K562 (cell line): Measurements from ENCODE around the gene HYAL3. TPM values are rescaled to one million over a fixed set of nuclear protein-coding genes. Genes with fewer than 3 reads are reported as not detected.

Experiments
- ESRRA ChIP-seq: fragments of 450-650 bp; IDR thresholded peaks from 2 replicates; pipeline ENCODE4 v1.6.1; 2014; ENCODE audit warnings: low read depth, mild to moderate bottlenecking, moderate library complexity, borderline replicate concordance
- HNRNPH1 ChIP-seq: fragments of 200-400 bp; formaldehyde crosslinking; optimal IDR thresholded peaks from 2 replicates; pipeline ENCODE3; 2017; ENCODE audit warnings: low read depth, mild to moderate bottlenecking, low read length, moderate library complexity
- MTA3 ChIP-seq: fragments of 450-650 bp; formaldehyde crosslinking; IDR thresholded peaks from 2 replicates; pipeline ENCODE4 v1.6.1; 2017; ENCODE audit warnings: mild to moderate bottlenecking, borderline replicate concordance
- NFXL1 ChIP-seq: fragments of 450-650 bp; formaldehyde crosslinking; IDR thresholded peaks from 2 replicates; pipeline ENCODE4 v1.4.0; 2021; ENCODE audit warnings: mild to moderate bottlenecking
- ZC3H4 ChIP-seq: sonication (generic); formaldehyde crosslinking; IDR thresholded peaks from 2 replicates; pipeline ENCODE4 v1.9.0; 2021; ENCODE audit warnings: missing genetic modification reagents, borderline replicate concordance
- ZNF740 ChIP-seq, 3 experiments: fragments of 200-800 bp in 1 of 3; sonication (Bioruptor generic) in 1 of 3; sonication (generic) in 1 of 3; formaldehyde crosslinking in 1 of 3; IDR thresholded peaks; 2 replicates each; pipeline versions ENCODE4 v1.6.1 to v1.8.0; 2016 to 2022; ENCODE audit warnings: mild to moderate bottlenecking in 2 of 3, missing compliant biosample characterization in 2 of 3, missing genetic modification characterization in 2 of 3, missing genetic modification reagents in 1 of 3
- ZNF77 ChIP-seq: fragments of 250-450 bp; sonication (Bioruptor Pico); IDR thresholded peaks from 2 replicates; pipeline ENCODE4 v1.5.0; 2020
- polyA plus RNA-seq, 8 experiments: library from polyadenylated mRNA; depleted of rRNA in 4 of 8; stranded (reverse) in 5 of 8; unstranded in 3 of 8; fragments of >200 nt; fragmentation: Nextera tagmentation in 2 of 8; fragmentation: Illumina TruSeq in 1 of 8; extraction: Ambion mirVana in 2 of 8; extraction: Trizol in 1 of 8; gene quantifications; 2 replicates each; pipeline versions ENCODE4 v1.2.1 to v1.2.3, GENCODE V29; 2011 to 2014; ENCODE audit warnings: inconsistent platforms in 1 of 8, missing spikeins in 1 of 8
- total RNA-seq, 7 experiments: library from RNA; depleted of rRNA in 6 of 7; stranded (reverse); fragments of >200 nt in 6 of 7; fragmentation: Illumina TruSeq in 2 of 7; extraction: Trizol in 2 of 7; gene quantifications; 2 replicates each; pipeline versions ENCODE4 v1.2.1 to v1.2.3, GENCODE V29; 2011 to 2021; ENCODE audit warnings: low replicate concordance in 1 of 7
- TF ChIP-seq, protein P1 (sequence below): fragments of 450-650 bp; IDR thresholded peaks from 2 replicates; pipeline ENCODE4 v1.6.1; 2016; ENCODE audit warnings: antibody characterized with exemption
- TF ChIP-seq, protein P2 (sequence below): fragments of 200-800 bp; sonication (Bioruptor generic); IDR thresholded peaks from 2 replicates; pipeline ENCODE4 v1.6.1; 2017; ENCODE audit warnings: missing genetic modification characterization, missing compliant biosample characterization

HYAL3 gene
- total and polyA plus RNA-seq, 9 of the 15 experiments (the other 6 are each of a cell fraction or from before 2014, with no cell fraction given) = 0.38 to 9.1 (median 6.8) TPM

DNA sequence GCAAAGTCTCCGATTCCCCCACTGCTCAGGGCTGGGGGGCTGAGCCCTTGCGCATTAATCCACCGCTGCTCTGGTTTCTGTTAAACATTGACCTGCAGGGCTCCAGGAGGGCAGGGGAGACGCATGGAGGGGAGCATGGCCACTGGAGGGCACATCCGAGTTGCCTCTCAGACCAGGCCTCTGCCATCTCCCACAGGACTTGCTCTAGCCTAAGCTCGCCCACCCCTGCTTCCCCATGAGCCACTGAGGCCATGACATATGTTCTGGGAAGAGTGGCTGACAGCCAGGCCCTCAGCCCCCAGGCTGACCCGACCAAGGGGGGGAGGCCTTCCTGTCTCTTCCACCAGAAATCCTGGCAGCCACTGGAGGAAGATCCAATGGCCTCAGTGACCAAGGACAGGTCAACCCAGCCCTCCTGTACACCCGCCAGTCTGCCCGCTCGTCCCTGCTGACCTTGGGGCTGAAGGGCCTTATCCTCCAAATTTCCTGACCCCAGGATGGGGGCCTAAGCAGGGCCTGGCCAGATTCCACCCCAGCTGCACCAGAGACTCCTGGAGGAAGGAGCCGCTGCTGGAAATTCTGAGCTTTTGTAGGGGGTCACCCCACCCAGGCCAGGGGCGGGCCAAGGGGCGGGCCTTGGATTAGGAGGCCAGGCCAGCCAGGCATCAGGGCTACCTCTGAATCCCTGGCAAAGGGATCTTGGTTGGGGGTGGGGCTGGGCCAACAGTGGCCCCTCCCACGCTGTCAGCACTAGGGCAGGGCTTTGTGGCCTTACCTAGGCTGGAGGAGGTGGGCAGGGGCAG, 4.0 kb upstream of the HYAL3 start, which contains the start of gene HYAL1 (continued):
- 0 out of 2 replicates have a peak, but pooled peaks have one; percentile 32 for TF ChIP-seq ZNF740 (CRISPR knock-in tag; IDR thresholded peaks at IDR 0.05)
- TF ChIP-seq ZNF740 (tag; IDR thresholded peaks at IDR 0.05) = no peak
- no peak for TF ChIP-seq HNRNPH1
- TF ChIP-seq ESRRA = peak; percentile 85
- TF ChIP-seq ZC3H4 (CRISPR knock-in tag) = no peak
- no peak for TF ChIP-seq ZNF77 (CRISPR knock-in tag)
- TF ChIP-seq MTA3 = peak; percentile 30; the same call in 1 of the 2 replicates
- TF ChIP-seq, protein P1, sequence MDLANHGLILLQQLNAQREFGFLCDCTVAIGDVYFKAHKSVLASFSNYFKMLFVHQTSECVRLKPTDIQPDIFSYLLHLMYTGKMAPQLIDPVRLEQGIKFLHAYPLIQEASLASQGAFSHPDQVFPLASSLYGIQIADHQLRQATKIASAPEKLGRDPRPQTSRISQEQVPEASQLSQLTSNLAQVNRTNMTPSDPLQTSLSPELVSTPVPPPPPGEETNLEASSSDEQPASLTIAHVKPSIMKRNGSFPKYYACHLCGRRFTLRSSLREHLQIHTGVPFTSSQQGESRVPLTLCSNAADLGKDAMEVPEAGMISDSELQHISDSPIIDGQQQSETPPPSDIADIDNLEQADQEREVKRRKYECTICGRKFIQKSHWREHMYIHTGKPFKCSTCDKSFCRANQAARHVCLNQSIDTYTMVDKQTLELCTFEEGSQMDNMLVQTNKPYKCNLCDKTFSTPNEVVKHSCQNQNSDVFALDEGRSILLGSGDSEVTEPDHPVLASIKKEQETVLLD = no peak
- TF ChIP-seq, protein P2, sequence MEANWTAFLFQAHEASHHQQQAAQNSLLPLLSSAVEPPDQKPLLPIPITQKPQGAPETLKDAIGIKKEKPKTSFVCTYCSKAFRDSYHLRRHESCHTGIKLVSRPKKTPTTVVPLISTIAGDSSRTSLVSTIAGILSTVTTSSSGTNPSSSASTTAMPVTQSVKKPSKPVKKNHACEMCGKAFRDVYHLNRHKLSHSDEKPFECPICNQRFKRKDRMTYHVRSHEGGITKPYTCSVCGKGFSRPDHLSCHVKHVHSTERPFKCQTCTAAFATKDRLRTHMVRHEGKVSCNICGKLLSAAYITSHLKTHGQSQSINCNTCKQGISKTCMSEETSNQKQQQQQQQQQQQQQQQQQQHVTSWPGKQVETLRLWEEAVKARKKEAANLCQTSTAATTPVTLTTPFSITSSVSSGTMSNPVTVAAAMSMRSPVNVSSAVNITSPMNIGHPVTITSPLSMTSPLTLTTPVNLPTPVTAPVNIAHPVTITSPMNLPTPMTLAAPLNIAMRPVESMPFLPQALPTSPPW = peak; percentile 33
- TF ChIP-seq NFXL1 (CRISPR knock-in tag) = no peak
